SJCRH30 (cell line): ENCODE data around the gene PCDHGA12. TPM values are rescaled to one million over a fixed set of nuclear protein-coding genes. Genes with fewer than 3 reads are reported as not detected.
"Not testable (repeated sequence)": the region's sequence is repeated elsewhere in the genome, so short reads cannot be mapped to it uniquely, and the experiment has no call there.

Source experiments
- DNase-seq, 2 experiments: peaks; one replicate each; pipeline ENCODE4 v3.0.0-alpha.2; 2015 to 2020
- H3K27ac ChIP-seq: fragments of 250-450 bp; sonication (Bioruptor Pico); 2 replicates; pipeline ENCODE4 v1.5.1; 2020; ENCODE audit warnings: mild to moderate bottlenecking, moderate library complexity
- H3K27me3 ChIP-seq: fragments of 250-450 bp; sonication (Bioruptor Pico); 2 replicates; pipeline ENCODE4 v1.5.1; 2020; ENCODE audit warnings: mild to moderate bottlenecking, moderate library complexity
- H3K36me3 ChIP-seq: fragments of 250-450 bp; sonication (Bioruptor Pico); 2 replicates; pipeline ENCODE4 v1.5.1; 2020; ENCODE audit warnings: mild to moderate bottlenecking, moderate library complexity
- H3K4me1 ChIP-seq: fragments of 250-450 bp; sonication (Bioruptor Pico); 2 replicates; pipeline ENCODE4 v1.5.1; 2020; ENCODE audit warnings: mild to moderate bottlenecking, moderate library complexity
- H3K4me3 ChIP-seq: fragments of 250-450 bp; sonication (Bioruptor Pico); 2 replicates; pipeline ENCODE4 v1.5.1; 2020; ENCODE audit warnings: mild to moderate bottlenecking, moderate library complexity
- H3K9me3 ChIP-seq: fragments of 250-450 bp; sonication (Bioruptor Pico); replicated peaks from 2 replicates; pipeline ENCODE4 v1.5.1; 2020; ENCODE audit warnings: mild to moderate bottlenecking, moderate library complexity
- total RNA-seq: library from RNA; depleted of rRNA; stranded (reverse); fragments of >200 nt; shearing (Covaris generic); gene quantifications from 2 replicates; pipeline ENCODE4 v1.2.3, GENCODE V29; 2014

The PCDHGA12 gene
- total RNA-seq, 1 experiment from 2014 or later: 1.4 TPM

- Histone ChIP-seq H3K4me1 (no peaks in the 10 kb centered on the region), H3K36me3 (peaks cover 17% of the 10 kb centered on the region; the same call in 1 of the 2 replicates), H3K4me3 (no peak overlapping the region), H3K9me3 (peaks cover 16% of the 10 kb centered on the region), H3K27me3 (no peaks in the 10 kb centered on the region), H3K27ac (no peak overlapping the region)
- no peak for DNase-seq
Observed at GRCh38 chr5:141419074-141419880, 11.0 kb upstream of the PCDHGA12 start.

GRCh38 chr5:141420855-141421488, 9.3 kb upstream of the PCDHGA12 start, which contains the start of gene PCDHGA11:
TSS of gene PCDHGA11 (plus strand) at chr5:141421051. CDS start at chr5:141421228, 177 bp downstream.
- Histone ChIP-seq H3K36me3 (peaks cover 18% of the 10 kb centered on the region), H3K27ac (no peak within 1 kb of the TSS), H3K4me3 (no peak within 1 kb of the TSS), H3K4me1 (no peaks in the 10 kb centered on the region), H3K9me3 (peaks cover 12% of the 10 kb centered on the region), H3K27me3 (no peaks in the 10 kb centered on the region)
- peak in 1 of 2 experiments; percentile 4 for DNase-seq

- H3K4me1 ChIP-seq: no peaks in the 10 kb centered on the region
- H3K27me3 ChIP-seq: no peaks in the 10 kb centered on the region
- no peak overlapping the region for H3K27ac ChIP-seq
- peaks cover 18% of the 10 kb centered on the region for H3K36me3 ChIP-seq
- DNase-seq: no peak
- peaks cover 9% of the 10 kb centered on the region for H3K9me3 ChIP-seq
- H3K4me3 ChIP-seq: no peak overlapping the region
Observed at GRCh38 chr5:141421489-141421855, 8.8 kb upstream of the PCDHGA12 start.

- Histone ChIP-seq H3K27me3 (no peaks in the 10 kb centered on the region), H3K36me3 (peaks cover 16% of the 10 kb centered on the region), H3K9me3 (peaks cover 4% of the 10 kb centered on the region), H3K4me1 (no peaks in the 10 kb centered on the region), H3K4me3 (no peak overlapping the region), H3K27ac (no peak overlapping the region)
- no peak for DNase-seq
Observed at GRCh38 chr5:141422742-141423291, 7.5 kb upstream of the PCDHGA12 start.

GRCh38 chr5:141427783-141428426, 2.4 kb upstream of the PCDHGA12 start:
- Histone ChIP-seq H3K4me3 (no peak overlapping the region), H3K27ac (no peak overlapping the region), H3K9me3 (peaks cover 3% of the 10 kb centered on the region; the same call in 1 of the 2 replicates), H3K4me1 (no peaks in the 10 kb centered on the region), H3K36me3 (peaks cover 22% of the 10 kb centered on the region), H3K27me3 (no peaks in the 10 kb centered on the region)
- DNase-seq: no peak

GRCh38 chr5:141431286-141431685, 979 bp downstream of the PCDHGA12 start:
- no peak for DNase-seq
- Histone ChIP-seq H3K4me1 (no peaks in the 10 kb centered on the region), H3K27ac (no peak overlapping the region), H3K27me3 (no peaks in the 10 kb centered on the region), H3K36me3 (peaks cover 16% of the 10 kb centered on the region), H3K4me3 (no peak overlapping the region), H3K9me3 (peaks cover 3% of the 10 kb centered on the region; the same call in 1 of the 2 replicates)

- not testable (repeated sequence) for DNase-seq, H3K27ac ChIP-seq, H3K4me3 ChIP-seq, H3K9me3 ChIP-seq, H3K27me3 ChIP-seq, H3K4me1 ChIP-seq
- peaks cover 14% of the 10 kb centered on the region for H3K36me3 ChIP-seq
Observed at GRCh38 chr5:141432308-141432707, 2.0 kb downstream of the PCDHGA12 start.

GRCh38 chr5:141432726-141433125, 2.4 kb downstream of the PCDHGA12 start:
- not testable (repeated sequence) for H3K27me3 ChIP-seq, H3K4me3 ChIP-seq, H3K4me1 ChIP-seq, H3K27ac ChIP-seq, DNase-seq, H3K9me3 ChIP-seq
- peaks cover 14% of the 10 kb centered on the region for H3K36me3 ChIP-seq

GRCh38 chr5:141434006-141434405, 3.7 kb downstream of the PCDHGA12 start:
- Histone ChIP-seq H3K27me3 (no peaks in the 10 kb centered on the region), H3K27ac (no peak overlapping the region), H3K9me3 (peaks cover 3% of the 10 kb centered on the region; the same call in 1 of the 2 replicates), H3K36me3 (peaks cover 12% of the 10 kb centered on the region), H3K4me3 (no peak overlapping the region), H3K4me1 (no peaks in the 10 kb centered on the region)
- no peak for DNase-seq

- Histone ChIP-seq H3K4me3 (no peak overlapping the region), H3K9me3 (no peaks in the 10 kb centered on the region), H3K4me1 (no peaks in the 10 kb centered on the region), H3K36me3 (no peaks in the 10 kb centered on the region), H3K27ac (no peak overlapping the region), H3K27me3 (no peaks in the 10 kb centered on the region)
- DNase-seq: no peak
Observed at GRCh38 chr5:141437221-141437620, 6.9 kb downstream of the PCDHGA12 start.

- H3K27ac ChIP-seq: no peak overlapping the region
- peak in 1 of 2 experiments; percentile 2 for DNase-seq
- H3K9me3 ChIP-seq: 0 out of 2 replicates have a peak, but pooled peaks cover 2% of the 10 kb centered on the region
- H3K4me1 ChIP-seq: no peaks in the 10 kb centered on the region
- no peak overlapping the region for H3K4me3 ChIP-seq
- H3K27me3 ChIP-seq: no peaks in the 10 kb centered on the region
- H3K36me3 ChIP-seq: no peaks in the 10 kb centered on the region
Observed at GRCh38 chr5:141439411-141440141, 9.3 kb downstream of the PCDHGA12 start.

GRCh38 chr5:141440341-141440740, 10.0 kb downstream of the PCDHGA12 start:
- Histone ChIP-seq H3K9me3 (0 out of 2 replicates have a peak, but pooled peaks cover 4% of the 10 kb centered on the region), H3K36me3 (no peaks in the 10 kb centered on the region), H3K4me1 (no peaks in the 10 kb centered on the region), H3K4me3 (no peak overlapping the region), H3K27ac (no peak overlapping the region), H3K27me3 (no peaks in the 10 kb centered on the region)
- DNase-seq: no peak

- H3K9me3 ChIP-seq: 0 out of 2 replicates have a peak, but pooled peaks cover 4% of the 10 kb centered on the region
Observed at GRCh38 chr5:141441571-141442170, 11.4 kb downstream of the PCDHGA12 start.

GRCh38 chr5:141465351-141465750, 35.0 kb downstream of the PCDHGA12 start:
- H3K4me3 ChIP-seq: no peak overlapping the region
- no peak for DNase-seq
- no peaks in the 10 kb centered on the region for H3K36me3 ChIP-seq
- 0 out of 2 replicates have a peak, but pooled peaks cover 2% of the 10 kb centered on the region for H3K4me1 ChIP-seq
- H3K9me3 ChIP-seq: no peaks in the 10 kb centered on the region
- no peaks in the 10 kb centered on the region for H3K27me3 ChIP-seq
- no peak overlapping the region for H3K27ac ChIP-seq

More at GRCh38 chr5:141441571-141442170, 11.4 kb downstream of the PCDHGA12 start:
- Histone ChIP-seq H3K4me3 (no peak overlapping the region), H3K27me3 (no peaks in the 10 kb centered on the region), H3K36me3 (no peaks in the 10 kb centered on the region), H3K4me1 (no peaks in the 10 kb centered on the region), H3K27ac (no peak overlapping the region)
- no peak for DNase-seq
